K562 (cell line): ENCODE data around the gene ITPR2. TPM values are rescaled to one million over a fixed set of nuclear protein-coding genes. Genes with fewer than 3 reads are reported as not detected.

Experiments
- HDGF ChIP-seq: fragments of 450-650 bp; IDR thresholded peaks from 2 replicates; pipeline ENCODE4 v1.6.1; 2016
- ILF3 ChIP-seq: fragments of 450-650 bp; IDR thresholded peaks from 2 replicates; pipeline ENCODE4 v1.6.1; 2018; ENCODE audit warnings: antibody characterized with exemption, mild to moderate bottlenecking, moderate library complexity, borderline replicate concordance
- POLR2AphosphoS2 ChIP-seq: IDR thresholded peaks from 2 replicates; pipeline ENCODE4 v1.6.1; 2012; ENCODE audit warnings: low read length, improper control_type of control experiment
- TCF7L2 ChIP-seq: fragments of 150-350 bp; IDR thresholded peaks from 2 replicates; pipeline ENCODE4 v1.6.1; 2016; ENCODE audit warnings: low read depth, mild to moderate bottlenecking, low read length, moderate library complexity
- ZC3H4 ChIP-seq: sonication (generic); formaldehyde crosslinking; IDR thresholded peaks from 2 replicates; pipeline ENCODE4 v1.9.0; 2021; ENCODE audit warnings: missing genetic modification reagents, borderline replicate concordance
- ZNF785 ChIP-seq: fragments of 250-450 bp; sonication (Bioruptor Pico); IDR thresholded peaks from 2 replicates; pipeline ENCODE4 v1.4.0; 2020; ENCODE audit warnings: mild to moderate bottlenecking
- polyA plus RNA-seq, 8 experiments: library from polyadenylated mRNA; depleted of rRNA in 4 of 8; stranded (reverse) in 5 of 8; unstranded in 3 of 8; fragments of >200 nt; fragmentation: Nextera tagmentation in 2 of 8; fragmentation: Illumina TruSeq in 1 of 8; extraction: Ambion mirVana in 2 of 8; extraction: Trizol in 1 of 8; gene quantifications; 2 replicates each; pipeline versions ENCODE4 v1.2.1 to v1.2.3, GENCODE V29; 2011 to 2014; ENCODE audit warnings: inconsistent platforms in 1 of 8, missing spikeins in 1 of 8
- total RNA-seq, 7 experiments: library from RNA; depleted of rRNA in 6 of 7; stranded (reverse); fragments of >200 nt in 6 of 7; fragmentation: Illumina TruSeq in 2 of 7; extraction: Trizol in 2 of 7; gene quantifications; 2 replicates each; pipeline versions ENCODE4 v1.2.1 to v1.2.3, GENCODE V29; 2011 to 2021; ENCODE audit warnings: low replicate concordance in 1 of 7
- TF ChIP-seq, protein P1 (sequence below), 2 experiments: fragments of 450-650 bp; IDR thresholded peaks; 2 replicates each; pipeline ENCODE4 v1.6.1; 2016; ENCODE audit warnings: mild to moderate bottlenecking in 2 of 2, borderline replicate concordance in 1 of 2, low read depth in 1 of 2, moderate library complexity in 1 of 2
- TF ChIP-seq, protein P2 (sequence below): fragments of 450-650 bp; formaldehyde crosslinking; IDR thresholded peaks from 2 replicates; pipeline ENCODE4 v1.4.0; 2022; ENCODE audit warnings: missing genetic modification characterization
- TF ChIP-seq, protein P3 (sequence below), 2 experiments: IDR thresholded peaks in 1 of 2; conservative IDR thresholded peaks in 1 of 2; 2 replicates each; pipeline ENCODE4 v1.6.1; 2016; ENCODE audit warnings: low read depth in 2 of 2, mild to moderate bottlenecking in 1 of 2, missing compliant biosample characterization in 1 of 2, missing genetic modification characterization in 1 of 2, moderate library complexity in 1 of 2

ITPR2 gene
- total and polyA plus RNA-seq, 9 of the 15 experiments (the other 6 are each of a cell fraction or from before 2014, with no cell fraction given) = 0.21 to 3.3 (median 0.95) TPM

- TF ChIP-seq, protein P1, sequence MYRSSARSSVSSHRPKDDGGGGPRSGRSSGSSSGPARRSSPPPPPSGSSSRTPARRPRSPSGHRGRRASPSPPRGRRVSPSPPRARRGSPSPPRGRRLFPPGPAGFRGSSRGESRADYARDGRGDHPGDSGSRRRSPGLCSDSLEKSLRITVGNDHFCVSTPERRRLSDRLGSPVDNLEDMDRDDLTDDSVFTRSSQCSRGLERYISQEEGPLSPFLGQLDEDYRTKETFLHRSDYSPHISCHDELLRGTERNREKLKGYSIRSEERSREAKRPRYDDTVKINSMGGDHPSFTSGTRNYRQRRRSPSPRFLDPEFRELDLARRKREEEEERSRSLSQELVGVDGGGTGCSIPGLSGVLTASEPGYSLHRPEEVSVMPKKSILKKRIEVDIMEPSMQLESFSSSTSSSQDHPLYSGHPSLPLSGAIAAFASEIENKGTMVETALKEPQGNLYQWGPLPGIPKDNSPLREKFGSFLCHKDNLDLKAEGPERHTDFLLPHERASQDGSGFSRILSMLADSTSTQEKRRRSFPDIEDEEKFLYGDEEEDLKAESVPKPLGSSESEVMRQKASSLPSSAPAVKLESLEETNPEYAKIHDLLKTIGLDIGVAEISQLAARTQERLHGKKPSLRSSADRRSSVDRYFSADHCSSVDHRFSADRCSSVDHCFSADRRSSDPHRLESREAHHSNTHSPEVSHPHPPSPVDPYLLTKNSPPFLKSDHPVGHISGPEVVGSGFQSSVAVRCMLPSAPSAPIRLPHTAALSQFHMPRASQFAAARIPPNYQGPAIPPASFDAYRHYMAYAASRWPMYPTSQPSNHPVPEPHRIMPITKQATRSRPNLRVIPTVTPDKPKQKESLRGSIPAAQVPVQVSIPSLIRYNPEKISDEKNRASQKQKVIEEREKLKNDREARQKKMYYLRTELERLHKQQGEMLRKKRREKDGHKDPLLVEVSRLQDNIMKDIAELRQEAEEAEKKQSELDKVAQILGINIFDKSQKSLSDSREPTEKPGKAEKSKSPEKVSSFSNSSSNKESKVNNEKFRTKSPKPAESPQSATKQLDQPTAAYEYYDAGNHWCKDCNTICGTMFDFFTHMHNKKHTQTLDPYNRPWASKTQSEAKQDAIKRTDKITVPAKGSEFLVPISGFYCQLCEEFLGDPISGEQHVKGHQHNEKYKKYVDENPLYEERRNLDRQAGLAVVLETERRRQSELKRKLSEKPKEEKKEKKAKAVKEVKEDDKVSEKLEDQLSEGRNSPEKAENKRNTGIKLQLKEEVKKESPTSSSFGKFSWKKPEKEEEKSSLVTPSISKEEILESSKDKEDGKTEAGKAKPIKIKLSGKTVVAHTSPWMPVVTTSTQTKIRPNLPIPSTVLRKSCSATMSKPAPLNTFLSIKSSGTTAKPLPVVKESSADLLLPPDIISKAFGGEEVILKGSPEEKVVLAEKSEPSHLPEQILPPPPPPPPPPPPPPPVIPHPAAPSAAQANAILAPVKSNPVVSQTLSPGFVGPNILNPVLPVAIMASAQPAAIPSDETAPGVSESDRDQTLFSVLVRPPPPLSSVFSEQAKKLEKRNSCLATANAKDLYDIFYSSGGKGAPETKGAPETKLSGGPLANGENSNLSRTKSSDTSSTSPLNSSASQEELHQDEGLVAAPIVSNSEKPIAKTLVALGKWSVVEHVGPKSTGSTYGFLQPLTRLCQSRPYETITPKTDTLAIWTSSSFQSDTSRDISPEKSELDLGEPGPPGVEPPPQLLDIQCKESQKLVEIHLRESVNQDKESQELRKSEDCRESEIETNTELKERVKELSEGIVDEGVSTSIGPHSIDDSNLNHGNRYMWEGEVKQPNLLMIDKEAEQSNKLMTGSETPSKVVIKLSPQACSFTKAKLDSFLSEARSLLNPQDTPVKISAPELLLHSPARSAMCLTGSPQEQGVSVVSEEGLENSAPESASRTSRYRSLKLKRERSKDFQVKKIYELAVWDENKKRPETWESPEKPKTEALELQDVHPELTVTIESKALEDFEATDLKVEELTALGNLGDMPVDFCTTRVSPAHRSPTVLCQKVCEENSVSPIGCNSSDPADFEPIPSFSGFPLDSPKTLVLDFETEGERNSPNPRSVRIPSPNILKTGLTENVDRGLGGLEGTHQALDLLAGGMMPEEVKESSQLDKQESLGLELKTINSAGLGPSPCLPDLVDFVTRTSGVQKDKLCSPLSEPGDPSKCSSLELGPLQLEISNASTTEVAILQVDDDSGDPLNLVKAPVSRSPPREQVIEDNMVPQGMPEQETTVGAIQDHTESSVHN (IDR thresholded peaks at IDR 0.05; ENCODE audit: borderline replicate concordance in 1 of 2, low read depth in 1 of 2) = no peak
- no peak for TF ChIP-seq ZC3H4 (CRISPR knock-in tag)
- TF ChIP-seq, protein P2, sequence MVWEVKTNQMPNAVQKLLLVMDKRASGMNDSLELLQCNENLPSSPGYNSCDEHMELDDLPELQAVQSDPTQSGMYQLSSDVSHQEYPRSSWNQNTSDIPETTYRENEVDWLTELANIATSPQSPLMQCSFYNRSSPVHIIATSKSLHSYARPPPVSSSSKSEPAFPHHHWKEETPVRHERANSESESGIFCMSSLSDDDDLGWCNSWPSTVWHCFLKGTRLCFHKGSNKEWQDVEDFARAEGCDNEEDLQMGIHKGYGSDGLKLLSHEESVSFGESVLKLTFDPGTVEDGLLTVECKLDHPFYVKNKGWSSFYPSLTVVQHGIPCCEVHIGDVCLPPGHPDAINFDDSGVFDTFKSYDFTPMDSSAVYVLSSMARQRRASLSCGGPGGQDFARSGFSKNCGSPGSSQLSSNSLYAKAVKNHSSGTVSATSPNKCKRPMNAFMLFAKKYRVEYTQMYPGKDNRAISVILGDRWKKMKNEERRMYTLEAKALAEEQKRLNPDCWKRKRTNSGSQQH (CRISPR knock-in tag) = peak; percentile 81; the same call in 1 of the 2 replicates
- TF ChIP-seq TCF7L2 = no peak
- 0 out of 2 replicates have a peak, but pooled peaks have one; percentile 40 for TF ChIP-seq HDGF
- TF ChIP-seq, protein P3, sequence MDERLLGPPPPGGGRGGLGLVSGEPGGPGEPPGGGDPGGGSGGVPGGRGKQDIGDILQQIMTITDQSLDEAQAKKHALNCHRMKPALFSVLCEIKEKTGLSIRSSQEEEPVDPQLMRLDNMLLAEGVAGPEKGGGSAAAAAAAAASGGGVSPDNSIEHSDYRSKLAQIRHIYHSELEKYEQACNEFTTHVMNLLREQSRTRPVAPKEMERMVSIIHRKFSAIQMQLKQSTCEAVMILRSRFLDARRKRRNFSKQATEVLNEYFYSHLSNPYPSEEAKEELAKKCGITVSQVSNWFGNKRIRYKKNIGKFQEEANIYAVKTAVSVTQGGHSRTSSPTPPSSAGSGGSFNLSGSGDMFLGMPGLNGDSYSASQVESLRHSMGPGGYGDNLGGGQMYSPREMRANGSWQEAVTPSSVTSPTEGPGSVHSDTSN (CRISPR knock-in tag; IDR thresholded peaks at IDR 0.05; ENCODE audit: low read depth) = no peak
- TF ChIP-seq, protein P3 (tag; conservative IDR thresholded peaks at IDR 0.05; ENCODE audit: low read depth) = no peak
- no peak for TF ChIP-seq ILF3
- no peak for TF ChIP-seq POLR2AphosphoS2
- TF ChIP-seq ZNF785 (CRISPR knock-in tag) = no peak
Observed at GRCh38 chr12:26688344-26688904, 144.6 kb downstream of the ITPR2 start (continued).
